ENCODE measurements around the gene ADRM1. TPM values are rescaled to one million over a fixed set of nuclear protein-coding genes. Genes with fewer than 3 reads are reported as not detected.

The ADRM1 gene
- total RNA-seq, 2 donors from 2014 or later, result 70.5 to 109 TPM

GRCh38 chr20:62259294-62259565 lies 43.6 kb upstream of the ADRM1 start:
- TF ChIP-seq, protein P1, sequence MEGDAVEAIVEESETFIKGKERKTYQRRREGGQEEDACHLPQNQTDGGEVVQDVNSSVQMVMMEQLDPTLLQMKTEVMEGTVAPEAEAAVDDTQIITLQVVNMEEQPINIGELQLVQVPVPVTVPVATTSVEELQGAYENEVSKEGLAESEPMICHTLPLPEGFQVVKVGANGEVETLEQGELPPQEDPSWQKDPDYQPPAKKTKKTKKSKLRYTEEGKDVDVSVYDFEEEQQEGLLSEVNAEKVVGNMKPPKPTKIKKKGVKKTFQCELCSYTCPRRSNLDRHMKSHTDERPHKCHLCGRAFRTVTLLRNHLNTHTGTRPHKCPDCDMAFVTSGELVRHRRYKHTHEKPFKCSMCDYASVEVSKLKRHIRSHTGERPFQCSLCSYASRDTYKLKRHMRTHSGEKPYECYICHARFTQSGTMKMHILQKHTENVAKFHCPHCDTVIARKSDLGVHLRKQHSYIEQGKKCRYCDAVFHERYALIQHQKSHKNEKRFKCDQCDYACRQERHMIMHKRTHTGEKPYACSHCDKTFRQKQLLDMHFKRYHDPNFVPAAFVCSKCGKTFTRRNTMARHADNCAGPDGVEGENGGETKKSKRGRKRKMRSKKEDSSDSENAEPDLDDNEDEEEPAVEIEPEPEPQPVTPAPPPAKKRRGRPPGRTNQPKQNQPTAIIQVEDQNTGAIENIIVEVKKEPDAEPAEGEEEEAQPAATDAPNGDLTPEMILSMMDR (IDR thresholded peaks at IDR 0.05), result no peak
- DNase-seq, result no peak
- Histone ChIP-seq H3K27ac (no peak overlapping the region), H3K36me3 (peaks cover 7% of the 10 kb centered on the region), H3K9ac (ENCODE audit: low read depth in 2 of 2, low read length in 2 of 2) (no peak overlapping the region), H3K4me3 (no peak overlapping the region), H3K27me3 (no peaks in the 10 kb centered on the region), H3K9me3 (no peaks in the 10 kb centered on the region), H3K4me1 (no peaks in the 10 kb centered on the region)
- intact Hi-C loops (cut with DNase I), result no loop called here

- Histone ChIP-seq H3K27me3 (no peaks in the 10 kb centered on the region), H3K27ac (no peak overlapping the region), H3K4me3 (no peak overlapping the region), H3K36me3 (peaks cover 20% of the 10 kb centered on the region), H3K9ac (ENCODE audit: low read depth in 2 of 2, low read length in 2 of 2) (no peak overlapping the region), H3K4me1 (no peaks in the 10 kb centered on the region), H3K9me3 (no peaks in the 10 kb centered on the region)
- TF ChIP-seq, protein P1 (IDR thresholded peaks at IDR 0.05), result no peak
- intact Hi-C loops (cut with DNase I), result no loop called here
- no peak for DNase-seq
These were observed 40.7 kb upstream of the ADRM1 start for GRCh38 chr20:62262064-62262463.

DNA sequence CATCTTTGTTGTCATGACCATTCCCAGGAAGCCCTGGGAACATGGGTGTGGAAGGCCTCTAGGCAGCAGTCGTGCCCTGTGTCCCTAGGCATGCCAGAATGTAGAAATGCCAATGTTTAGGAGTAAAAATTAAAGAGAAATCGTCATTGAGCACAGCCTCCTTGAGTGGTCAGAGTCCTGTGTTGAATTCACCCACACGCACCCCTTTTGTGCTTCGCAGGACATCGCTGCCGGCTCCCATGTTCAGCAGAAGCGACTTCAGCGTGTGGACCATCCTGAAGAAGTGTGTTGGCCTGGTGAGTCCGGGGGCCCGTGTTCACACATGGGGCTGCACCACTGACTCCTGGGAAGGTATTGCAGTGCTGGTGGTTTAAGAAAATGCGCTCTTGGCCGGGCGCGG lies 39.4 kb upstream of the ADRM1 start:
- Histone ChIP-seq H3K27ac (no peak overlapping the region), H3K27me3 (no peaks in the 10 kb centered on the region), H3K4me1 (no peaks in the 10 kb centered on the region), H3K9ac (ENCODE audit: low read depth in 2 of 2, low read length in 2 of 2) (no peak overlapping the region), H3K36me3 (peaks cover 24% of the 10 kb centered on the region), H3K4me3 (no peak overlapping the region), H3K9me3 (no peaks in the 10 kb centered on the region)
- no peak for DNase-seq
- TF ChIP-seq, protein P1 (IDR thresholded peaks at IDR 0.05), result no peak
- intact Hi-C loops (cut with DNase I), result no loop called here

GRCh38 chr20:62265365-62265764 lies 37.4 kb upstream of the ADRM1 start:
- peaks cover 24% of the 10 kb centered on the region for H3K36me3 ChIP-seq
- intact Hi-C loops (cut with DNase I), result no loop called here

DNA sequence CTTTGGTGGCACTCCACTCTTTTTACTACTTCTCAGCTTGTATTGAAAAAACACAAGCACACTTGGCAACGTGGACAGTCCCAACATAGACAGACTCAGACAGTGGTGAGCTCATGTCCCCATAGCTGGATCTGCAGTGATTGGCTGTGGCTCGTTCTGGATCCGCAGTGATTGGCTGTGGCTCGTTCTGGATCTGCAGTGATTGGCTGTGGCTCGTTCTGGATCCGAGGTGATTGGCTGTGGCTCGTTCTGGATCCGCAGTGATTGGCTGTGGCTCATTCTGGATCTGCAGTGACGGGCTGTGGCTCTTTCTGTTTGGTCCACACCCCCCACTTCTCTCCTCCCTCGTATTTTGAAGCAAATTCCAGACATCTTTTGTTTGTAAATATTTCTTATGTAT lies 36.5 kb upstream of the ADRM1 start:
- no peak for DNase-seq
- Histone ChIP-seq H3K27me3 (no peaks in the 10 kb centered on the region), H3K9ac (ENCODE audit: low read depth in 2 of 2, low read length in 2 of 2) (no peak overlapping the region), H3K4me3 (no peak overlapping the region), H3K36me3 (peaks cover 24% of the 10 kb centered on the region), H3K27ac (no peak overlapping the region), H3K9me3 (no peaks in the 10 kb centered on the region), H3K4me1 (no peaks in the 10 kb centered on the region)
- TF ChIP-seq, protein P1 (IDR thresholded peaks at IDR 0.05), result no peak
- intact Hi-C loops (cut with DNase I), result no loop called here

More at GRCh38 chr20:62265365-62265764, 37.4 kb upstream of the ADRM1 start:
- Histone ChIP-seq H3K4me3 (no peak overlapping the region), H3K27ac (no peak overlapping the region), H3K4me1 (no peaks in the 10 kb centered on the region), H3K27me3 (no peaks in the 10 kb centered on the region), H3K9ac (ENCODE audit: low read depth in 2 of 2, low read length in 2 of 2) (no peak overlapping the region), H3K9me3 (no peaks in the 10 kb centered on the region)
- TF ChIP-seq, protein P1 (IDR thresholded peaks at IDR 0.05), result no peak
- no peak for DNase-seq

- Histone ChIP-seq H3K9ac (ENCODE audit: low read depth in 2 of 2, low read length in 2 of 2) (no peak overlapping the region), H3K27ac (no peak overlapping the region), H3K9me3 (no peaks in the 10 kb centered on the region), H3K27me3 (no peaks in the 10 kb centered on the region), H3K4me1 (no peaks in the 10 kb centered on the region), H3K4me3 (no peak overlapping the region), H3K36me3 (peaks cover 24% of the 10 kb centered on the region)
- no peak for DNase-seq
- TF ChIP-seq, protein P1 (IDR thresholded peaks at IDR 0.05), result no peak
- intact Hi-C loops (cut with DNase I), result no loop called here
These were observed 35.9 kb upstream of the ADRM1 start for GRCh38 chr20:62266851-62267250.

All from colonic mucosa (tissue), 4 donors.